ENCODE results near the gene INTS7.
"Not testable (repeated sequence)": the region's sequence is repeated elsewhere in the genome, so short reads cannot be mapped to it uniquely, and the experiment has no call there.

INTS7 gene

DNA sequence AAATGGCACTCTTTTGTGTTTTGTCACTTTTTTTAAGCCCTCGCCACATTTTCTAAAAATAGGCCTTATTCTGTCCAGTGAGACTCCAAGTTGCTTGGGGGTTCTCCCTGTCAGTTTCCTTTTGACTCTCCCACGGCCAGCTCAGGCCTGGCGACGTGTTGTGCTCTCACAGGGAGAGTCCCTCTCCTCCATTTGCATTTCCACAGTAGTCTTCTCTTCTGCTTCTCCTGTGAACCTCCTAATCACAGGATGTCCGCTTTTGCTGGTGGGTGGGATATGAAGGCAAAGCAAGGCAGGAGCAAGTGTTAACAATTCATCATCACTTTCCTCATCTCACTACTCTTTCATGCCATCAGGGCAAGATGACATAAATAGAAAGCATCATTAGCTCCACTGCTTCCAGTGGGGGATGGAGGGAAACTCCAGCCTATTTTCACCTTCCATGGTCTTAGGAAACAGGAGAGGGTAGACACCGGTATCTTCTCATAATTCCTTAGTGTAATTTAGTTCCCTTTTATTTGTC is 99.8 kb downstream of the INTS7 start:
- DNase-seq (ENCODE audit: low spot score), result no peak

DNA sequence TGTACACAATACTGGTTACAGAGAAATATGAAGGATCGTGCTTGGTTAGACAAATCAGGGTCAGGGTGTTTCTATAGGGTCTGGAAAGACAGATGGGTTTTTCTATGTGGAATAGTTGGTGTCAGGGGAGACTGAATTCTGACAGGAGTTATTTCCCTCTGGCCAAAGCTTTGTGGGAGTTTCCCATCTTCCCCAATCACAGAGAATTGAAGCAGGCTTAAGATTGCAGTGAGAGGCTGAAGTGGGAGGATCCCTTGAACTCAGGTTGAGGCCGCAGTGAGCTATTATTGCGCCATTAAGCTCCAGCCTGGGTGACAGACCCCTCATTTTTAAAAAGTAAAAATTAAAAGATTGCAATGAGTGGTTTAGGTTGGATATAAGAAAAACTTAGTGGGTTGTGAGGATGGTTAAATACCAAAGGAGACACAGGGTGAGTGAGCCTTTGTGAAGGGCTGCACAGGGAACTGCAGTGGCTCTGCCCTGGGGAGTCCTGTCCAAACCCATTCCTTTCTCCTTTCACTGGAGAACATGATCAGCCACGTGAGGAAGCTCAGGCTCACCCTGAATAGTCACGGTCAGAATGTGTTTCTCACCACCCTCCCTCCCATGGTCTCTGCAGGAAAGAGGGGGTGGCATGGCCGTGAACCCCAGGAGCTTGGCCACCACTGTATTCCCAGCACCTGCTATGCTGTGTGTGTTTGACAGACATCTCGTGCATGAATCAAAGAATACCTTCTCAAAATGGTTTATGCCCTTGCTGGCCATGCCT is 101.2 kb downstream of the INTS7 start:
- no peak for DNase-seq (ENCODE audit: low spot score)

DNA sequence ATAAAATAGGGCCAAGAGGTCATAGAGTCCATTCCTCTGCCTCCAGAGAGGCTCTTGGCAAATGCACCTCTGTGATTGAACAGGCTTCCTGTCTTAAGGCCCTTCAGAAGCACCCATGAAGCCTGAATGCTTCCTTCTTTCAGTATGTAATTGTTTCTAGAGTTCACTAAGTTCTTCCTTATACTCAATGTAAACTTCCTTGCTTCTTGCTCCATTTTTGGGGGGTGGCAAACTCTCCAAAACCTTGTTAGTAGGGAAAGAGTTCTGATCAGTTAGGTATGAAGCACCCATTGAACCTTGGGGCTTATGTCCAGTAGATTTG is 102.5 kb downstream of the INTS7 start:
- no peak for DNase-seq (ENCODE audit: low spot score)

DNA sequence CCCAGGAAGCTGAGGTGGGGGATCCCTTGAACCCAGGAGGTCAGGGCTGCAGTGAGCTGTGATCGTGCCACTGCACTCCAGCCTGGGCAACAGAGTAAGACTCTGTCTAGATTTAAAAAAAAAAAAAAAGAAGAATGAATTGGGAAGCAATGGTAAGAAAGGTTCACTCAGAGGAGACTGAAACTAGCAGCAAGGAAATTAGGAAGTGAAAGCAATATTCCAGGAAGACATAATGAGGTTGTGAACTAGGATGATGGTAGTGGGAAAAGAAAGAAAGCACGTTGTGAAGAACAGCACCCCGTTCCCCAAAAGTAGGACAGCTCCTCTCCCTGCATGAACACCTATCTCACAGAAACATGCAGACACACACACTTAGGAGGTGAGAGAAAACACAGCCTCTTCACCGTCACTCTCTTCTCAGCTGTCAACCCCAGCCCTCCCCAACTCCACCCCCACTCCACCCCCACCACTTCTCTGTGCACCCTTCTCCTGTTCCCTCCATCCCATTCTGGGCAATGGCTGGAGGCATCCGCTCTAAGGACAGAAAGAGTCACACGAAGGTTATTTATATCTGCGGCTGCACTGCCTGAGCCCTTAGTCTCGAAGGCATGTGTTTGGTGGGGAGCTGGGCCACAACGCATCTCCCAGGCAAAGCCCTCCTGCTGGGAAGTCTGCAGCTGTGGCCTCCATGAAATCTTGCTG is 103.0 kb downstream of the INTS7 start:
- no peak for DNase-seq (ENCODE audit: low spot score)

DNA sequence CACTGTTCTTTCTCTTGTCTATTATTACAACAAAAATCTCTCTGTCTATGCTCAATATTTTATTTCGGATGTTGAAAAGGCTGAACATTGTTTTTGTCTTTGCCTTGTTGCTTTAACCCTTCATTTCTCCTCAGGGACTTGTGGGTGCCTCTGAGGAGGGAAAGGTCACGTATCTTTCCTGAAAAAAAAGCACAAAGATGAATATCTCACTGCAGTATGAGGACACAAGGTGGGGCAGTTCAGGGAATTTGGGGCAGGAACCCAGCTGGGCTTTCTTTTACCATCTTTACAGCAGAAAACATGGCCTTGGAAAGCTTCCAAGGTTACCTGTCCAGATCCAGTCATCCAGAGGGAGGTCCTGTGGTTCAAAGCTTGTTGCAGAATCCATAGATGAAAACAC is 105.7 kb downstream of the INTS7 start:
- DNase-seq (ENCODE audit: low spot score), result no peak

DNA sequence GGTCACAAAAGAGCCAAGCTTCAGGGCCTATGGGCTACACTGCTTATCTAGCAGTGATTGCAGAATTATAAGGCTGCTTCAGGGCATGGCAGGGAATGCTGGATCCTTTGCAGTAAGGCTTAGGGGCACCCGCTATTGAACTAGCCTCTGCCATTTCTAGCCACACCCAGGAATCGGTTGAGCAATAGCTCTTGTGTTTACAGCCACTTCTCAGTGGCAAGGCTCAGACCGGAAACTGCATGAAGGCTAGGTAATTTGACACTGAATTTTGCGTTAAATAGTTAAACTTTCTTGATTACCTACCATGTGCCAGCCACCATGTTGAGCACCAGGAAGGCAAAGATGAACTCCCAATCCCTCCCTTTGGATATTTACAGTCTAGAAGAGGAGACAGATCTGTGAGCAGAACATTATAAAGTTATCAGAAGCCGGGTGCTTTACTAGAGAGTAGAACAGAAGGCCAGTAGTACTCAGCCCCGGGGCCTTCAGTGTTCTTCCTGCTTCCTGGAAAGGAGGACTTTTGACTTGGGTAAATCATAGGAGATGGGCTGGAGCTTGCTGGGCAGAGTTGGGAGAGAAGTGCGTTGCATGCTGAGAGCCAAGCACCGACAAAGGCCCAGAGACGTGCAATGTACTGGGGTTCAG is 106.2 kb downstream of the INTS7 start:
- DNase-seq (ENCODE audit: low spot score), result no peak

DNA sequence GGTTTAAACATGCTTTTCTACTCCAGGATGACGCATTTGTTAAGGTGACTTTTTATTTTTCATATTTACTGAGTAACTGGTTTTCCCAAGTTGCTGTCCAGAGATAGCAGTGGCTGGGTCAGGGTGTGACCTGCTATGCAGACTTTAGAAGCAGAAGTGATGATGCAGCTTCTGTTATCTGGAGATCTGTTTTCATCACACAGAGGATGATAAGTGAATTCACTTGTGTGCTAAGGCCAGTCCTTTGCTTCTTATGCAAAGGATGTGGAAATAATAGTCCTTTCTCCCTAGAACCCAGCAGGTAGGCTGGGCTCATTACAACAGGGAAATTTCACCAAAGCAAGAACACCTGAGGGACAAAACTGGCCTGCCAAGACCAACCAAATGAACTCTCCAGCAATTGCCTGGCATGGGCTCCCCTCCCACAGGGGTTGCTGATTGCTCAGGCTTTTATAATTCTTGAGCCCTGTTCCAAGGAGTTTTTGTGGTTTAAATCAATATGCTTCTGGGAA is 107.0 kb downstream of the INTS7 start:
- no peak for DNase-seq (ENCODE audit: low spot score)

DNA sequence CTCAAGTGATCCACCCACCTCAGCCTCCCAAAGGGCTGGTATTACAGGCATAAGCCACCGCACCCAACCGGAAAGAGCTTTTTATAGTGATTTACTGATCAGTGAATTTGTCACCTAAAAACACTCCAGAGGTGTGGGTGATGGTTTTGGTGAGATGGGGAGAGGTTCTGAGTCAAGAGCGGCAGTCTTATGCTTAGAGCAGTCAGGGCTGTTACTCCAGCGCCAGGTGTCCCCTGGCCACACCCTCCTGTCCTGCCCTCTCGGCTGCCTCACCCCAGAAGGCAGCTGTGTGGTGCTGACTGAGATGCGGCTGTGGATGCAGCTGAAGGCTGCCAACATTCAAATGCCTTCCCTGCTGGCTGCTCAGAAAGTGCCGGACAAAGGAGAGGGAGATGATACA is 110.3 kb downstream of the INTS7 start:
- no peak for DNase-seq (ENCODE audit: low spot score)

DNA sequence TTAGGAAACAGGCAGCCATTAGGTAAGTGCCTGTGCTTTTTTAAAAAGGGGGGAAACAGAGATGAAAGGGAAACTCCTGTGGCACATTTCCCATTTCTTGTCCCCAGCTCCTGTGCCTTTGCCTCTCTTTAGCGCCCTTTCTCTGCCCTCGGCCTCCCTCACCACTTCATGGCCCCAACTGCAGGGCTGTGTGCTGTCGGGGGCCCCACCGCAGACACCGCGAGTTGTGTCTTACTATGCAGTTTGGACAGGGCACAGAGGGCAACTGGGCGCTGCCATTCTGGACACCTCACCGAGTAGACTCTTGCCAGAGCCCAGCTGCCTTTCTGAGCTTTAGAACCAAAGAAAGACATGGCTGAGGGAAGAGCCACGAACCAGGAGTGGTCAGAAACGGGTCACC is 111.1 kb downstream of the INTS7 start:
- DNase-seq (ENCODE audit: low spot score), result no peak

DNA sequence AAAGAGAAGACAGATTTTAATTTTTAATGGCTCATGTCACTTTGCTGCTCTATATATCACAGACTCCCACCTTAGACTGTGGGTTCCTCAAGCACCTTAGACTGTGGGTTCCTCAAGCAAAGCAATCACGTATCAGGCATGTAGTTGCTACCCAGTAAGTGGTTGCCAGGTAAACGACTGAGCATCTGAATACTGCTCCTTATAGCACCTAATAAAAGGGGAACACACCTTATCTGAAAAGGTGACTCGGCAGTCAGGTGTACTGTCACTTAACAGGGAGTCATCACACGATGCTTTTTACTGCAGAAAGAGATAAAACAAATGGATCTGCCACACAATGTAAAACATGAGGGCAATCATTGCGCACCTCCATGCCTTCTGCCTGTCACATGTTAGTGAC is 112.3 kb downstream of the INTS7 start:
- no peak for DNase-seq (ENCODE audit: low spot score)

DNA sequence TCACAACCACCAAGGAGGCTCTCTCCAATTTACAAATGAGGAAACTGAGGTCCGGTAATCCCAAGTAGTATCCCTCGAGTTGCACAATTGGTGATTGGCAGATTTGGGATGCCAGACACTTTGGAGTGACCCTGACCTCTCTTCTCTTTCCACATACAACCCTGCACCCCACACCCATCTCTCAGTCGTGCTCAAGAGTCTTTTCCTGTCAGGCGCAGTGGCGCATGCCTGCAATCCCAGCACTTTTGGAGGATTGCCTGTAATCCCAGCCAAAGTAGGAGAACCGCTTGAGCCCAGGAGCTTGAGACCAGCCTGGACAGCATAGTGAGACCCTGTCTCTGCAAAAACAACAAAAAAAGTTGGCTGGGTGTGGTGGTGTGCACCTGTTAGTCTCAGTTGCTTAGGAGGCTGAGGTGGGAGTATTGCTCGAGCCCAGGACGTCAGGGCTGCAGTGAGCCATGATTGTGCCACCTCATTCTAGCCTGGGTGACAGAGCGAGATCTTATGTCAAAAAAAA is 113.7 kb downstream of the INTS7 start:
- no peak for DNase-seq (ENCODE audit: low spot score)

DNA sequence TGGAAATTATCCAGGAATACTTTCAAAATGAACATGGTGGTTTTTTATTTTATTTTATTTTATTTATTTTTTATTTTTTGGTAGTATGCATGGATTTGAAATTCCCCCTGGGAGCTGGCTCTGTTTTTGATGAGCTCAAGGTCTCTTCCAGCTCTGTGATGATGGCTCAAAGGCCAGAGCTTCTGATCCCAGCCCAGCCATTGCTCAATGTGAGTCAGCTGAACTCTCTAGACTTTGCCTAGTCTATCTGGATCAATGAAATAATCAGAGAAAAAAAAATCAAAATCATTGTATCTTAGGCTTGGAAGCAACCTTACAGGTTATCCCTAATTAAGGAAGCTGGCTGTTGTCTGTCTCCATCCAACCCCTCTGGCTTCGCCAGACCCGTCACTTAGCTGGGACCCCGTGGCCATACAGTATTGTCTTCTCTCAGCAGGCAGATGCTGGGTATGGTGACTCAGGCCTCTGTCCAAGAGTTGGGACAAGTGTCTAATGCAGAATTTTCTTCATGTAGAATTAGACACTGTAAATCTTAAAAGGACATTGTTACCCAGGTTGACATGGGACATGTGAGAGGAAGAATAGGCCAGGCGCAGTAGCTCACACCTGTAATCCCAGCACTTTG is 114.6 kb downstream of the INTS7 start:
- no peak for DNase-seq (ENCODE audit: low spot score)

DNA sequence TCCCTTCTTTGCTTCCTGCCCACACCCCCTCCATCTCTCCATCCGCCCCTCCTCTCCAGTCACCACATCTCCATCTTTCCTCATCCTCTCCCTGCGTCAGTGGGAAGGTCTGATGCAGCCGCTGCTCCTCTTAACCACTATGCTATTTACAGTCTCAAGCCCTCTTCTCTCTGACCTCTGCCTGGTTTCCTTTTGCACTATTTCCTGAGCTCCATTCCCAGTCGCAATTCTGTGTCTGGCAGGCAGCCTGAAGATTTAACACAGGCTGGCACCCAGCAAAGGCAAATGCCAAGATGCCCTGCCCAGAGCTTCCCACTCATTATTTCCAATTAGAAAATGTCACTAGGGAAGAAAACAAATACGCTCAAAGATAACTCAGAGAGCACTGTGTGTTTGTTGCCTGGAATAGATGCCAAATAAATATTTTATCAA is 115.2 kb downstream of the INTS7 start:
- no peak for DNase-seq (ENCODE audit: low spot score)

DNA sequence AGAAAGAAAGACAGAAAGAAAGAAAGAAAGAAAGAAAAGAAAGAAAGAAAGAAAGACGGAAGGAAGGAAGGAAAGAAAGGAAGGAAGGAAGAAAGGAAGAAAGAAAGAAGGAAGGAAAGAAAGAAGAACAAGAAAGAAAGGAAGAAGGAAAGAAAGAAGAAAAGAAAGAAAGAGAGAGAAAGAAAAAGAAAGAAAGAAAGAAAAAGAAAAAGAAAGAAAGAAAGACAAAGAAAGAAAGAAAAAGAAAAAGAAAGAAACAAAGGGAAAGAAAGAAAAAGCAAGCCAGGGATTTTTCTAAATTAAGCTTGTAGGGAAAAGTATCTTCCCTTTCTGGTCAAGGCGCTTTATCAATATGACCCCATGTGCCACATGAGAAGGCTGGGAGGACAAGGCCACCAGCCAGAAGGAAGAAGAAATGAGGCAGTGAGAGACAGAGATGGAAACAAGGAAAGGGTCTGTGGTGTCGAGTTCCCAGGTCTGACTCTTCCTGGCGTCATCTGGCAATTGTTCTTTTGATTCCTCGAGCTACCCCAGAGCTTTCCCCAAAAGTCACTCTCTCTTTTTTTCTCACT is 116.4 kb downstream of the INTS7 start:
- no peak for DNase-seq (ENCODE audit: low spot score)

DNA sequence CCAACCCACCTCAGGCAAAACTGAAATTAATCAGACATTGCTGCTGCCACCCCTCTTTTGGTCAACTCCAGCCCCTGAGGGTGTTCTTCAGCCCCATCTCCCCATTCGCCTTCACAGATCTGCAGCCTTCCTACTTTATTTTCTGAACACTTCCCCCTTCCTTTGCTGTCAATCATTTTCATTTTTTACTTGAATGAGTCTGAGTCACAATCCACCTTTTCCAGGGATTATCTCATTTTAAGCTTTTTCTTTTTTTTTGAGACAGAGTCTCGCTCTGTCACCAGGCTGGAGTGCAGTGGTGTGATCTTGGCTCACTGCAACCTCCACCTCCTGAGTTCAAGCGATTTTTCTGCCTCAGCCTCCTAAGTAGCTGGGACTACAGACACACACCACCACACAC is 118.9 kb downstream of the INTS7 start:
- DNase-seq (ENCODE audit: low spot score), result not testable (repeated sequence)

DNA sequence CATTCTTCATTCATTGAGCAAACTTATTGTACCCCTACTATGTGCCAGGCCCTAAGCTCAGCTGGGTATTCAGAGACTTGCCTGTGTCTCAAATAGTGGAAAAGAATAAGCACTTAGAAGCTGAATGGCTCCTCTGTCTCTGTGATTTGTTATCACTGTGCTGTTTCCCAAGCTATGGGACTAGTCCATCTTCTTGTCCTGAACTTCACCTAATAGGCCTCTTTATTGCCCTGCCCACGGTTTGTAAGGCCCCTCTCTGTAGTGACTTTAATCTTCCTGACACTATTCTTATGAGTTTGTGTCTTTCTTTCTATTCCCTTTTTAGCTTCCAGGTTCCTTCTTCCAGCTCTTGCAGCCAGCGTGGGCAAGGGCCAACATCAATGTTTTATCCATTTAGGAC is 119.4 kb downstream of the INTS7 start:
- no peak for DNase-seq (ENCODE audit: low spot score)

DNA sequence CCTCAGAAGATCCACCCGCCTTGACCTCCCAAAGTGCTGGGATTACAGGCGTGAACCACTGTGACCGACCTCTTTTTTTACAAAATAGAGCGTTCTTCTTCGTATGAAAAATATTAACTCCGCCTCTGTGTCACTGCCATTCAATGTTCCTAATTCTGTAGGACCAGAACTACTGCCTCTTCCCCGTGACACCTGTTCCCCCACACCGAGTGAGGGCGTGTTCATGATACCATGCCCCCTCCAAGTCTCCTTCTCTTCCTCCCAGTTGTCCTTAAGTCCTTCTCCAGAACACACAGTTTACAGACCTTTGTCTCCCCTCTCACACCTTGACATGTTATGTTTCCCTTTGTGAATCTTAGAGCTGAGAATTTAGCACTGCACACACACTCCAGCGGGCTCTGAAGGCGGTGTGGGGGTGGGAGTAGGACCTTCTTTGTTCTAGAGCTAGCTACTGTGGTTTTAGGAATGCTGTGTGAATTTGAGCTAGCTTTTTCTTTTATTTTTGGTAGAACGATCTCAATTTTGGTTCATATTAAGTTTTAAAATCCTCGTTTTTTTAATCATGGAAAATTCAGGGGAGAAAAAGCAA is 122.4 kb downstream of the INTS7 start:
- DNase-seq (ENCODE audit: low spot score), result no peak

DNA sequence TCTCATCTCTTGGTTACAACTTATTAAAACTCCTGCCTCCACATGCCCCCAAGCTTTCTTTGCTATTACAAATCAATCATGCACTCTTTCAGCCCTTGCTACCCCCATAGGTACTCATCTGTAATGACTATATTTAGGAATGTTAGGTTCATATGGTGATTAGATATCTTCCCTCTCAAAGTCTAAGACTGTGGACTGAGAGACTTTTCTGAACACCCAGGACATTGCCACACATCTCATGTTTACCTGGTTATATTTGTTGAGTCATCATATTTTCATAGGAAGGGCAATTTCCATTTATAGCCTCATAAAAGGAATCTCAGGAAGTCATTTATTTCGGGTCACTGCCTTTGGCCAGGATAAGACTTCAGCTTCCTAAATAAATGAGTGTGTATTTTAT is 123.3 kb downstream of the INTS7 start:
- DNase-seq (ENCODE audit: low spot score), result no peak

DNA sequence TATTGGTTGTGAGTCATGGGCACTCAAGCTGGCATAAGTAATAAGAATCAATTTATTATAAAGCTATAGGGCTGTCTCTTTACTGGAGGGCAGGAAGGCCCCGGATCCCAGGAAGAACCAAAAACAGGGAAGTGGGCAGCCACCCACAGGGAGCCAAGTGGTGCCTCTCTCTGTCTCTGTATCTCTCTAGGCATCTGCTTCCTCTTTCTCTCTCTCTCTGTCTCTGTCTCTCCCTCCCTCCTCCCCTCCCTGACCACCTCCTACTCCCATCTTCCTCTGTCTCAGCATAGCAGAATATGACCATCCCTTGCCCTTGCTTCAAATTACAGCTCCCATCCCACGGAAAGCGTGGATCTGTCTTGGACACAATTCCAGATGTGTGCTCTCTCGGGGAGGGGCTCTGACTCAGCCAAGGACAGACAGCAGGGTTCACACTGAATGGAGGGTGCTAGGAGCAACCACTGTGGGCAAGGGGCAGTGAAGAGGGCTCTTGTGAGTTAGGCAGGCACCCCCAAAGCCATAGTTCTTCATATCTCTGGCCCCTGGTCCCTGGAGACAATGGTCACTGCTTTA is 124.4 kb downstream of the INTS7 start:
- DNase-seq (ENCODE audit: low spot score), result no peak

DNA sequence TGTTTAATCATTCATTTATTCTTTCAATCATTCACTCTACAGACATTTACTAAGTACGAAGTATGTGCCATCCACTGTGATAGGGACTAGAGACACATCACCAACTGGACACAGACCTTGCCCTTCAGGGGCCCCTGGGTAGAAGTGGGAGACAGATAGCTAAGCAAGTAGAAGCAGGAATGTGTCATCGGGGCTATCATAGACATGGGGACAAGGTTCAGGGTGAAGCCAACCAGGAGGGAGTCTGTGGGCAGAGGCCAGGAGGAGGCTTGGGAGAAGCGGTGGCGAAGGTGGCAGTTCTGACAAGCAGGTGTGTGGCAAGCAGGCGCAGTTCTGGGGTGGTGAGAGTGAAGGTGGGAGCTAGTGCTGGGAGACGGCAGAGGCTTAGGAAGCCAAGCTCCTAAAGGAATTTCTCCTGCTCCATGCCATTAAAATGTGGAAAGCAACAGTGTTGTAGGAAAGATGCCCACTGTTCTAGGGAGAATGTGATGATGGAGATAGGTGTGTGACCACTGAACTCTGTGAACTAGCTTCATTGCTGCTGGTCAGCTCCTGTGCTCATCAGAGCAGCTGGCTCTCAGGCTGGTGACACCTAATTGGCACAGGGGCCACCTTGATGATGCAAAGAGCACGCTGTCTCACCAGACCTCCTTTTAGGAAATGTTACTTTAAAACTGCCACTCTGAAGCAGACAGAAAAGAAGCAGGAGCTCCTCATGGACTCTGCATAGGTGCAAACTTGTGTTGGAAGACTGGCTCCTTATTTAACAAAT is 125.1 kb downstream of the INTS7 start:
- DNase-seq (ENCODE audit: low spot score), result no peak

All from CD4-positive, alpha-beta T cell treated with Interleukin-2 at 100 ng/mL for 4 hours (primary cell).